ENCODE data around the gene SMAP2.
"Not testable (repeated sequence)": the region's sequence is repeated elsewhere in the genome, so short reads cannot be mapped to it uniquely, and the experiment has no call there.

SMAP2 gene

GRCh38 chr1:40372658-40373322 lies 737 bp upstream of the SMAP2 start:
- no peak for DNase-seq

GRCh38 chr1:40377512-40377911 lies 4.0 kb downstream of the SMAP2 start:
- DNase-seq = no peak

- no peak for DNase-seq
Measured at GRCh38 chr1:40379785-40380452, 6.4 kb downstream of the SMAP2 start.

- DNase-seq = no peak
Measured at GRCh38 chr1:40380817-40381216, 7.3 kb downstream of the SMAP2 start.

- no peak for DNase-seq
Measured at GRCh38 chr1:40381268-40382107, 8.0 kb downstream of the SMAP2 start.

GRCh38 chr1:40382108-40382460 lies 8.6 kb downstream of the SMAP2 start:
- DNase-seq = no peak

- DNase-seq = no peak
Measured at GRCh38 chr1:40382601-40383000, 9.1 kb downstream of the SMAP2 start.

- DNase-seq = no peak
Measured at GRCh38 chr1:40383095-40383487, 9.6 kb downstream of the SMAP2 start.

- DNase-seq = no peak
Measured at GRCh38 chr1:40383488-40384412, 10.2 kb downstream of the SMAP2 start.

- DNase-seq = no peak
Measured at GRCh38 chr1:40384413-40384762, 10.9 kb downstream of the SMAP2 start.

GRCh38 chr1:40384887-40385286 lies 11.4 kb downstream of the SMAP2 start:
- DNase-seq = no peak

GRCh38 chr1:40385437-40386358 lies 12.2 kb downstream of the SMAP2 start:
- no peak for DNase-seq

- DNase-seq = no peak
Measured at GRCh38 chr1:40386359-40386723, 12.8 kb downstream of the SMAP2 start.

GRCh38 chr1:40386796-40387195 lies 13.3 kb downstream of the SMAP2 start:
- no peak for DNase-seq

- DNase-seq = not testable (repeated sequence)
Measured at GRCh38 chr1:40387381-40388306, 14.1 kb downstream of the SMAP2 start.

- not testable (repeated sequence) for DNase-seq
Measured at GRCh38 chr1:40388456-40389321, 15.2 kb downstream of the SMAP2 start.

GRCh38 chr1:40389322-40389803 lies 15.8 kb downstream of the SMAP2 start:
- DNase-seq = no peak

GRCh38 chr1:40389871-40390560 lies 16.5 kb downstream of the SMAP2 start:
- DNase-seq = no peak

- DNase-seq = no peak
Measured at GRCh38 chr1:40390857-40391256, 17.3 kb downstream of the SMAP2 start.

All from activated CD8-positive, alpha-beta memory T cell treated with anti-CD3 and anti-CD28 coated beads for 24 hours (primary cell).